ENCODE results near the gene RDH12. TPM values are rescaled to one million over a fixed set of nuclear protein-coding genes. Genes with fewer than 3 reads are reported as not detected.

RDH12 gene
- total RNA-seq, 1 experiment from 2014 or later: not detected

DNA sequence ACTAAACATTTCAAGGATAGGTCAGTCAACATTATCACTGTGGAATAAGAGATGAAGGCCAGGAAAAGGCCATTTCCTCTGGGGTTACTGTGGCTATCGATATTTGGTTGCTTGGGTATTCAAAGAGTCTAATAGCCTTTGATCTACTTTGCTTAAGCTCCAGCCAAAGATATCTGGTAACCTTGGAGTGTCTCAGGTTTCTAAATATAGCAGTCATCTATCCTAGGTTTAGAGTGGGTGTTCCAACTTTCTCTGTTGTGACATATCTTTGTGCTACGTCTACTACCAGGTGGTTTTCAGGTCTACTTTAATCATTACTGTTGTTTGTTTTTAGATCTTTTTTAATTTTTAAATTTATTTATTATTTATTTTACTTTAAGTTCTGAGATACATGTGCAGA is 42.4 kb downstream of the RDH12 start:
- Histone ChIP-seq H3K9me2 (replicated peaks; ENCODE audit: insufficient read depth, low read length) (no peaks in the 10 kb centered on the region), H3K27me3 (ENCODE audit: low read length) (no peaks in the 10 kb centered on the region), H3K36me3 (ENCODE audit: insufficient read depth, low read length) (peaks cover 11% of the 10 kb centered on the region), H2AFZ (ENCODE audit: low read length) (no peak overlapping the region), H3K79me2 (ENCODE audit: low read length) (no peaks in the 10 kb centered on the region), H3K9ac (ENCODE audit: low read length) (no peak overlapping the region), H4K20me1 (ENCODE audit: insufficient read depth, low read depth, low read length) (no peaks in the 10 kb centered on the region), H3K9me3 (ENCODE audit: low read length) (no peaks in the 10 kb centered on the region), H3K4me2 (ENCODE audit: low read depth, low read length, poor library complexity, severe bottlenecking) (no peak overlapping the region), H3K27ac (ENCODE audit: low read length) (no peak overlapping the region), H3K4me3 (ENCODE audit: low read length) (no peak overlapping the region), H3K4me1 (ENCODE audit: low read length) (no peaks in the 10 kb centered on the region)
- DNase-seq: no peak

DNA sequence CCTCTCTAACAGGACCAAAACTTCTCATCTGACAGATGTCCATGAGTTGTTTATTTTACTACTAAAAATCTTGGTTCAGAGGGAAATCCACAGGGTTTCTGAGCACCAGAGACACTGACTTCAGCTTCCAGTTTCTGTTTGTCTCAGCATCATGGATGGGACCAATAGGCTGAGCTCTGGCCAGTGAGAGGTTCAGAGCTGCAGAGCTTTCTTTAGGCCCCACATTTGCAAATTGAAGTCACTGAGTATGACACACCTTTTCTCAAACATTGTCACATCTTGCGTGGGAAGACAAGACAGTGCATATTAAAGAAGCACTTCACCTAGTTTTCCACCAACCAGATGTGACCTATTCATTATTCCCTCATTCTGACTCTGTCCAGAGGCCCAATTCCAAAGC is 45.2 kb downstream of the RDH12 start:
- Histone ChIP-seq H3K79me2 (ENCODE audit: low read length) (no peaks in the 10 kb centered on the region), H3K9me3 (ENCODE audit: low read length) (no peaks in the 10 kb centered on the region), H3K4me1 (ENCODE audit: low read length) (no peaks in the 10 kb centered on the region), H3K4me3 (ENCODE audit: low read length) (no peak overlapping the region), H3K4me2 (ENCODE audit: low read depth, low read length, poor library complexity, severe bottlenecking) (no peak overlapping the region), H4K20me1 (ENCODE audit: insufficient read depth, low read depth, low read length) (no peaks in the 10 kb centered on the region), H3K9ac (ENCODE audit: low read length) (no peak overlapping the region), H3K27me3 (ENCODE audit: low read length) (no peaks in the 10 kb centered on the region), H3K9me2 (replicated peaks; ENCODE audit: insufficient read depth, low read length) (no peaks in the 10 kb centered on the region), H3K27ac (ENCODE audit: low read length) (no peak overlapping the region), H2AFZ (ENCODE audit: low read length) (no peak overlapping the region), H3K36me3 (ENCODE audit: insufficient read depth, low read length) (peaks cover 22% of the 10 kb centered on the region)
- no peak for DNase-seq

DNA sequence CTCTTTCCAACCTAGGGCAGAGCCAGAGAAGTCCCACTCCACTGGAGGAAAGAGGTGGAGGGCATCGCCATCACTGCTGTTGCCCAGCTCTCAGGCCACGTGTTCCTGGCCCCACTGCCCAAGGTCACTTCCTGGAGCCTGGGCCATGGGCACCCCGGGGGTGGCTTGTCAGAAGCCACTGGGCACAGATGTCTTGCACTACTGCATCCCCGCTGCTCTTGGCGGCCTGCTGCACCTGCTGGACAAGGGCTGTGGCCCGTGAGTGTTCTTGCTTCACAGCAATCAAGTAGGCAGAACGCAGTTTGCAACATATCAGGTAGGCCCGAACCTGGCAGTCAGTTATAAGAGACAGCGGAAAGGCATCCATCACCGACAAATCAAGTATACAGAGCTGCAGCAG is 46.6 kb downstream of the RDH12 start:
- Histone ChIP-seq H4K20me1 (ENCODE audit: insufficient read depth, low read depth, low read length) (no peaks in the 10 kb centered on the region), H3K4me3 (ENCODE audit: low read length) (no peak overlapping the region), H3K9me3 (ENCODE audit: low read length) (no peaks in the 10 kb centered on the region), H3K27ac (ENCODE audit: low read length) (no peak overlapping the region), H3K4me1 (ENCODE audit: low read length) (no peaks in the 10 kb centered on the region), H2AFZ (ENCODE audit: low read length) (no peak overlapping the region), H3K27me3 (ENCODE audit: low read length) (no peaks in the 10 kb centered on the region), H3K4me2 (ENCODE audit: low read depth, low read length, poor library complexity, severe bottlenecking) (no peak overlapping the region), H3K79me2 (ENCODE audit: low read length) (no peaks in the 10 kb centered on the region), H3K36me3 (ENCODE audit: insufficient read depth, low read length) (peaks cover 31% of the 10 kb centered on the region), H3K9me2 (replicated peaks; ENCODE audit: insufficient read depth, low read length) (no peaks in the 10 kb centered on the region), H3K9ac (ENCODE audit: low read length) (no peak overlapping the region)
- DNase-seq: no peak

DNA sequence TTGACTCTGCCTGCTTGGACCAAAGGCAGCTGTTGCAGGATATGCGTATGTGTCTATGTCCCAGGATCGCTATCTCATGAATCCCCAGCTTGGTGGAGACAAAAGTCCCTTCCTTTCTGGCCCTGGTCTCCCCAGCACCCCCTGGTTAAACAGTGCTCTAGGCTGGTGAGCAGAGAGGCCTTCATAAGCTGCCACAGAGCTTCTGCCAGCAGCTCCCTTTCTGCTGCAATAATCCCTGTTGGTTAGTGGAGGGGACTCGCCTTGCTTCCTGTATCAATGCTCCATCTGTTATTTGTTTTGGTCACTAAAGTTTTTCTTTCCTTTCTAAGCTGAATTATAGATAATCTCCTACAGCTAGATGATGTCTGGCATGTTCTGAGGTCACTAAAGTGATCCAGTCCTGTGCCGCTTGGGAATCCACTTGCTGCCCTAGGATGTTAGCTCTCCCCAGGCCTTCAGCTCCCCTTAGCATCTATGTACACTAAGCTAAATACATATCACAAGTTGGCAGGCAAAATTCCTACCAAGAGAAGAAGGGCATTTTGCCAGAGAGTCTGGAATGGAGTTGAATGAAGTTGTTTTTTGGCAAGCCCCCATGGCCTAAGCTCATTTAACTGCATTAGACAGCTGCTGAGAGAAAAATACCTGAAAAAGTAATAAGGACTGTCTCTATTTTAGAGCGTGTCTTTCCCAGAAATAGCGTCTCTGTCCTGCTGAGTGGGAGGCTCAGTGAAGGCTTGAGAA is 47.8 kb downstream of the RDH12 start:
- Histone ChIP-seq H3K27ac (ENCODE audit: low read length) (no peak overlapping the region), H3K9ac (ENCODE audit: low read length) (no peak overlapping the region), H4K20me1 (ENCODE audit: insufficient read depth, low read depth, low read length) (no peaks in the 10 kb centered on the region), H3K4me1 (ENCODE audit: low read length) (no peaks in the 10 kb centered on the region), H2AFZ (ENCODE audit: low read length) (no peak overlapping the region), H3K4me3 (ENCODE audit: low read length) (no peak overlapping the region), H3K79me2 (ENCODE audit: low read length) (no peaks in the 10 kb centered on the region), H3K27me3 (ENCODE audit: low read length) (no peaks in the 10 kb centered on the region), H3K4me2 (ENCODE audit: low read depth, low read length, poor library complexity, severe bottlenecking) (no peak overlapping the region), H3K9me3 (ENCODE audit: low read length) (no peaks in the 10 kb centered on the region), H3K36me3 (ENCODE audit: insufficient read depth, low read length) (peaks cover 31% of the 10 kb centered on the region), H3K9me2 (replicated peaks; ENCODE audit: insufficient read depth, low read length) (no peaks in the 10 kb centered on the region)
- no peak for DNase-seq

DNA sequence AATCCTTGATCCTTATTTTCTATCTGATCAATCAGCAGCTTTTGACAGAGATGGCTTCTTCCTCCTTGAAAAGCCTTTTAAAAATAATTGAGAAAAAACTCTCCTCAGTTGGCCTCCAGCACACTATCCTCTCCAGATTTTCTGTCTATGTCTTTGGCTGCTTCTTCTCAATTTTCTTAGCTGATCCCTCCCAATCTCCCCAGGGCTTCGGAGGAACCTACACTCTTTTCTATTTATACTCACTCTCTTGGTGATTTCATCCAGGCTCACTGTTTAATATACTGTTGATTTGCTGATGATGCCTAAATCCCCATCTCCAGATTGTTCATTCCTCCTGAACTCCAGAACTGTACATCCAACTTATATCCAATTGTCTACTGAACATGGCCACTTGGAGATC is 54.8 kb downstream of the RDH12 start:
- no peak overlapping the region for H3K4me2 ChIP-seq (ENCODE audit: low read depth, low read length, poor library complexity, severe bottlenecking)

DNA sequence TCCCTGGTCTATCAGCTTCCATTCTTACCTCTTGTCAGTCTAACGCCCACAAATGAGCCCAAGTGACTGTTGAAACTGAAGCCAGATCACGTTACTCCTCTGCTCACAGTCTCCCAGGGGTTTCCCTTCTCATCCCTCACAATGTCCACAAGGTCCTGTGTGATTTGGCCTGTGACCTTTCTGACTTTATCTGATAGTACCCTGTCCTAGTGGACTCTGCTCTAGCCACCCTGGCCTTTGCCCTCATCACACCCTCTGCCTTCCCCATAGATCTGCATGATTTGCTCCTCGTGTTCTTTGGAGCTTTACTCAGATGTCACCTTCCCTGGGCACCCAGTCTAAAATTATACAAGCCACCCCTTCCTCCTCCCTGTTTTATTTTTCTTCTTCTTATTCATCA is 55.5 kb downstream of the RDH12 start:
- H3K36me3 ChIP-seq (ENCODE audit: insufficient read depth, low read length): peaks cover 17% of the 10 kb centered on the region; the same call in 1 of the 2 replicates
- no peak overlapping the region for H2AFZ ChIP-seq (ENCODE audit: low read length)
- H3K9me3 ChIP-seq (ENCODE audit: low read length): no peaks in the 10 kb centered on the region
- H3K4me3 ChIP-seq (ENCODE audit: low read length): no peak overlapping the region
- no peaks in the 10 kb centered on the region for H3K27me3 ChIP-seq (ENCODE audit: low read length)
- H3K27ac ChIP-seq (ENCODE audit: low read length): no peak overlapping the region
- H3K9me2 ChIP-seq (replicated peaks; ENCODE audit: insufficient read depth, low read length): no peaks in the 10 kb centered on the region
- no peaks in the 10 kb centered on the region for H3K79me2 ChIP-seq (ENCODE audit: low read length)
- no peaks in the 10 kb centered on the region for H3K4me1 ChIP-seq (ENCODE audit: low read length)
- H3K4me2 ChIP-seq (ENCODE audit: low read depth, low read length, poor library complexity, severe bottlenecking): no peak overlapping the region
- no peaks in the 10 kb centered on the region for H4K20me1 ChIP-seq (ENCODE audit: insufficient read depth, low read depth, low read length)
- no peak for DNase-seq
- H3K9ac ChIP-seq (ENCODE audit: low read length): no peak overlapping the region

More for the DNA sequence above, 54.8 kb downstream of the RDH12 start:
- no peak overlapping the region for H3K9ac ChIP-seq (ENCODE audit: low read length)
- no peaks in the 10 kb centered on the region for H3K9me2 ChIP-seq (replicated peaks; ENCODE audit: insufficient read depth, low read length)
- H3K79me2 ChIP-seq (ENCODE audit: low read length): no peaks in the 10 kb centered on the region
- no peaks in the 10 kb centered on the region for H3K27me3 ChIP-seq (ENCODE audit: low read length)
- H3K36me3 ChIP-seq (ENCODE audit: insufficient read depth, low read length): peaks cover 20% of the 10 kb centered on the region; the same call in 1 of the 2 replicates
- no peak overlapping the region for H2AFZ ChIP-seq (ENCODE audit: low read length)
- no peaks in the 10 kb centered on the region for H4K20me1 ChIP-seq (ENCODE audit: insufficient read depth, low read depth, low read length)
- H3K9me3 ChIP-seq (ENCODE audit: low read length): no peaks in the 10 kb centered on the region
- no peaks in the 10 kb centered on the region for H3K4me1 ChIP-seq (ENCODE audit: low read length)
- no peak overlapping the region for H3K27ac ChIP-seq (ENCODE audit: low read length)
- H3K4me3 ChIP-seq (ENCODE audit: low read length): no peak overlapping the region
- no peak for DNase-seq

DNA sequence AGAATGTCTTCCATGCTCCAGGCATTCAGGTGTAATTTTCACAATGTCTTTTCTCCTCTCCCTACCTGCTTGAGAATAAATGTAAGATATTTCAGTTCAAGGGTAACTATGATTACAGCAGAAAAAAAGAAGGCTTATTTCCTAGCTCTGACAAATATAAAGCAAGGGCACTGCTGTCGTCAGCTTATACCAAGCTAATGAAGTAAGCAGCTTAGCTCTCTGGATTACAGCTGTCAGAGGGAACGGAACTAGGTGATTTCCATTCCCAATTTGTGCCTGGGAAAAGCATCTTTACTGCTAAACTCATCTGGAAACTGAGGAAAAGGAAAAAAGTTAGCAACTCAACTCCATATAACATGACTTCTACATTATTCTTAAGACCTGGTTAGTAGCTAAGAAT is 58.2 kb downstream of the RDH12 start:
- no peak overlapping the region for H3K27ac ChIP-seq (ENCODE audit: low read length)
- no peaks in the 10 kb centered on the region for H3K4me1 ChIP-seq (ENCODE audit: low read length)
- H4K20me1 ChIP-seq (ENCODE audit: insufficient read depth, low read depth, low read length): no peaks in the 10 kb centered on the region
- no peaks in the 10 kb centered on the region for H3K9me2 ChIP-seq (replicated peaks; ENCODE audit: insufficient read depth, low read length)
- DNase-seq: no peak
- H3K4me3 ChIP-seq (ENCODE audit: low read length): no peak overlapping the region
- H3K27me3 ChIP-seq (ENCODE audit: low read length): no peaks in the 10 kb centered on the region
- H3K79me2 ChIP-seq (ENCODE audit: low read length): no peaks in the 10 kb centered on the region
- peaks cover 22% of the 10 kb centered on the region; the same call in 1 of the 2 replicates for H3K36me3 ChIP-seq (ENCODE audit: insufficient read depth, low read length)
- no peak overlapping the region for H3K9ac ChIP-seq (ENCODE audit: low read length)
- no peak overlapping the region for H3K4me2 ChIP-seq (ENCODE audit: low read depth, low read length, poor library complexity, severe bottlenecking)
- H2AFZ ChIP-seq (ENCODE audit: low read length): no peak overlapping the region
- H3K9me3 ChIP-seq (ENCODE audit: low read length): no peaks in the 10 kb centered on the region

DNA sequence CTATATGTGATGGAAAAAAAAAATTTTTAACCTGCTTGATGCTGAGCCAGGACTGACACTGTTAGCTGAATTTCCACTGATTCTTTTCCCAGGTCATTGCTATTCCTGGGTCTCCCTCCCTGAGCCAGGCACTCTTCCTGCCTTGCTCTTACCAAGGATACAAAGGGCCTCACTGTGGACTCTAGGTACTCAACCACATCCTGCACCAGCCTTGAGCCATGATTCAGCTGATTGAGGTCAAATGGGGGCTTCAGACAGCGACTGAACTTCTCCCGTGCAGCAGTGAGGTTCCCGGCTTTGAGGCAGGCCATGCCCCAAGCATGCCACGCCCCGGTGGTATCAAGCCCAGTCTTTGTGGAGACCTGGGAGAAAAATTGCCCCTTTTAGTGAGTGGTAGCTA is 60.4 kb downstream of the RDH12 start:
- H3K36me3 ChIP-seq (ENCODE audit: insufficient read depth, low read length): peaks cover 35% of the 10 kb centered on the region; the same call in 1 of the 2 replicates
- no peak overlapping the region for H3K9ac ChIP-seq (ENCODE audit: low read length)
- peaks cover 11% of the 10 kb centered on the region for H3K4me1 ChIP-seq (ENCODE audit: low read length)

More for the DNA sequence above, 60.4 kb downstream of the RDH12 start:
- Histone ChIP-seq H2AFZ (ENCODE audit: low read length) (no peak overlapping the region), H3K27me3 (ENCODE audit: low read length) (no peaks in the 10 kb centered on the region), H3K79me2 (ENCODE audit: low read length) (no peaks in the 10 kb centered on the region), H3K4me3 (ENCODE audit: low read length) (no peak overlapping the region), H3K9me3 (ENCODE audit: low read length) (no peaks in the 10 kb centered on the region), H3K9me2 (replicated peaks; ENCODE audit: insufficient read depth, low read length) (no peaks in the 10 kb centered on the region), H3K4me2 (ENCODE audit: low read depth, low read length, poor library complexity, severe bottlenecking) (no peak overlapping the region), H4K20me1 (ENCODE audit: insufficient read depth, low read depth, low read length) (no peaks in the 10 kb centered on the region), H3K27ac (ENCODE audit: low read length) (no peak overlapping the region)
- no peak for DNase-seq

All from Karpas-422 (cell line).